ENCODE measurements around the gene KDM5D.

GRCh38 chrY:19706273-19706672 lies 38.3 kb downstream of the KDM5D start:
- TF ChIP-seq EP300 (IDR thresholded peaks at IDR 0.05) (no peak), CTCF (IDR thresholded peaks at IDR 0.05) (no peak)
